Gastrocnemius medialis (tissue), 4 donors: ENCODE data around the gene ABCA13. TPM values are rescaled to one million over a fixed set of nuclear protein-coding genes. Genes with fewer than 3 reads are reported as not detected.

ENCODE experiments used
- ATAC-seq, 2 donors: fragments of 150-250 bp; one replicate each; pipeline ENCODE4 v1.9.1; 2016
- DNase-seq, 2 donors: peaks; one replicate each; pipeline ENCODE4 v3.0.0-alpha.2; 2019
- H3K27ac ChIP-seq, 4 donors: fragments of 200-600 bp; sonication (generic); 1 replicate in 1 of 4; 2 replicates in 3 of 4; pipeline ENCODE4 v1.5.1; 2016 to 2018; ENCODE audit warnings: mild to moderate bottlenecking in 2 of 4, moderate library complexity in 1 of 4
- H3K27me3 ChIP-seq, 3 donors: fragments of 200-600 bp; sonication (generic) in 2 of 3; 1 replicate in 1 of 3; 2 replicates in 2 of 3; pipeline versions ENCODE4 v1.5.1 to v1.6.0; 2016 to 2019; ENCODE audit warnings: mild to moderate bottlenecking in 1 of 3, moderate library complexity in 1 of 3
- H3K36me3 ChIP-seq, 2 donors: fragments of 200-600 bp; sonication (generic) in 1 of 2; one replicate each; pipeline ENCODE4 v1.5.1; 2017 to 2018
- H3K4me1 ChIP-seq, 2 donors: fragments of 200-600 bp; sonication (generic) in 1 of 2; one replicate each; pipeline ENCODE4 v1.5.1; 2016 to 2017; ENCODE audit warnings: mild to moderate bottlenecking in 2 of 2
- H3K4me3 ChIP-seq, 4 donors: fragments of 200-600 bp; sonication (generic) in 3 of 4; 1 replicate in 1 of 4; 2 replicates in 3 of 4; pipeline ENCODE4 v1.5.1; 2016 to 2019; ENCODE audit warnings: mild to moderate bottlenecking in 2 of 4
- H3K9me3 ChIP-seq, 3 donors: fragments of 200-600 bp; sonication (generic) in 2 of 3; 1 replicate in 1 of 3; 2 replicates in 2 of 3; pipeline ENCODE4 v1.5.1; 2016 to 2019
- CTCF ChIP-seq, 5 experiments: fragments of 450-650 bp in 3 of 5; fragments of 200-600 bp in 2 of 5; sonication (generic) in 2 of 5; IDR thresholded peaks in 4 of 5; conservative IDR thresholded peaks in 1 of 5; 1 replicate in 4 of 5; 2 replicates in 1 of 5; pipeline ENCODE4 v1.5.1; 2016 to 2019; ENCODE audit warnings: antibody characterized with exemption in 5 of 5, mild to moderate bottlenecking in 3 of 5, moderate library complexity in 3 of 5
- POLR2A ChIP-seq, 2 donors: fragments of 450-650 bp; IDR thresholded peaks; one replicate each; pipeline ENCODE4 v1.6.1; 2017; ENCODE audit warnings: antibody characterized with exemption in 2 of 2, mild to moderate bottlenecking in 2 of 2, moderate library complexity in 2 of 2
- in situ Hi-C, 4 donors: fragments of 200-750 bp; cut with MboI; loops; one replicate each; pipeline versions ENCODE4 v1.15.0 to v1.8.0; 2017; ENCODE audit warnings: low sequenced_read_pairs in 4 of 4
- intact Hi-C: fragments of 100-400 bp; cut with DNase I; formaldehyde crosslinking; loops from one replicate; pipeline ENCODE4 v1.15.1; 2023; ENCODE audit warnings: low total_unique reads
- total RNA-seq, 4 donors: library from RNA; depleted of rRNA; stranded (reverse); fragments of >200 nt; gene quantifications; one replicate each; pipeline versions ENCODE4 v1.1.0 to v1.2.3, GENCODE V29; 2016

The ABCA13 gene
- total RNA-seq, 4 donors from 2014 or later, result 0.03 to 0.10 TPM; not detected in 2

GRCh38 chr7:48259463-48260280, 88.4 kb downstream of the ABCA13 start:
- Histone ChIP-seq H3K36me3 (no peaks in the 10 kb centered on the region), H3K4me3 (no peak overlapping the region), H3K27me3 (no peaks in the 10 kb centered on the region), H3K4me1 (no peaks in the 10 kb centered on the region), H3K9me3 (no peaks in the 10 kb centered on the region), H3K27ac (no peak overlapping the region)
- in situ Hi-C loops (no loop called here), intact Hi-C loops (no loop called here)
- ATAC-seq (no peak), DNase-seq (no peak)
- TF ChIP-seq CTCF (IDR thresholded peaks at IDR 0.05 in 4 of 5, conservative IDR thresholded peaks at IDR 0.05 in 1 of 5) (no peak), POLR2A (IDR thresholded peaks at IDR 0.05) (no peak)

GRCh38 chr7:48261696-48262095, 90.4 kb downstream of the ABCA13 start:
- TF ChIP-seq POLR2A (IDR thresholded peaks at IDR 0.05) (no peak), CTCF (IDR thresholded peaks at IDR 0.05 in 4 of 5, conservative IDR thresholded peaks at IDR 0.05 in 1 of 5) (no peak)
- no peak overlapping the region for H3K4me3 ChIP-seq
- intact Hi-C loops, result no loop called here
- no peaks in the 10 kb centered on the region for H3K4me1 ChIP-seq
- in situ Hi-C loops, result no loop called here
- no peak overlapping the region for H3K27ac ChIP-seq
- no peaks in the 10 kb centered on the region for H3K36me3 ChIP-seq
- ATAC-seq, result no peak
- DNase-seq, result no peak
- no peaks in the 10 kb centered on the region for H3K27me3 ChIP-seq
- H3K9me3 ChIP-seq, result no peaks in the 10 kb centered on the region

- Histone ChIP-seq H3K4me3 (no peak overlapping the region), H3K27ac (no peak overlapping the region), H3K4me1 (no peaks in the 10 kb centered on the region), H3K27me3 (no peaks in the 10 kb centered on the region), H3K9me3 (no peaks in the 10 kb centered on the region), H3K36me3 (no peaks in the 10 kb centered on the region)
- intact Hi-C loops, result no loop called here
- in situ Hi-C loops, result no loop called here
- no peak for DNase-seq
- TF ChIP-seq CTCF (IDR thresholded peaks at IDR 0.05 in 4 of 5, conservative IDR thresholded peaks at IDR 0.05 in 1 of 5) (no peak), POLR2A (IDR thresholded peaks at IDR 0.05) (no peak)
- no peak for ATAC-seq
Observed at GRCh38 chr7:48262606-48263310, 91.5 kb downstream of the ABCA13 start.

GRCh38 chr7:48263311-48263650, 92.0 kb downstream of the ABCA13 start:
- TF ChIP-seq POLR2A (IDR thresholded peaks at IDR 0.05) (no peak), CTCF (IDR thresholded peaks at IDR 0.05 in 4 of 5, conservative IDR thresholded peaks at IDR 0.05 in 1 of 5) (no peak)
- DNase-seq, result no peak
- no peak for ATAC-seq
- intact Hi-C loops (no loop called here), in situ Hi-C loops (no loop called here)
- no peaks in the 10 kb centered on the region for H3K36me3 ChIP-seq
- no peak overlapping the region for H3K27ac ChIP-seq
- H3K27me3 ChIP-seq, result no peaks in the 10 kb centered on the region
- no peak overlapping the region for H3K4me3 ChIP-seq
- H3K9me3 ChIP-seq, result no peaks in the 10 kb centered on the region
- H3K4me1 ChIP-seq, result no peaks in the 10 kb centered on the region
